Tibial nerve (tissue), 4 donors: Measurements from ENCODE around the gene JARID2. TPM values are rescaled to one million over a fixed set of nuclear protein-coding genes. Genes with fewer than 3 reads are reported as not detected.

Experiments
- DNase-seq, 2 donors: peaks; one replicate each; pipeline ENCODE4 v3.0.0-alpha.2; 2019; ENCODE audit warnings: low spot score in 2 of 2
- H3K27ac ChIP-seq, 4 donors: fragments of 200-600 bp; sonication (generic) in 3 of 4; one replicate each; pipeline ENCODE4 v1.5.1; 2017 to 2019; ENCODE audit warnings: mild to moderate bottlenecking in 1 of 4
- H3K27me3 ChIP-seq, 2 donors: fragments of 200-600 bp; sonication (generic) in 1 of 2; one replicate each; pipeline versions ENCODE4 v1.5.1 to v1.6.0; 2017 to 2019
- H3K36me3 ChIP-seq, 3 donors: fragments of 200-600 bp; sonication (generic); one replicate each; pipeline ENCODE4 v1.5.1; 2018 to 2019
- H3K4me1 ChIP-seq, 4 donors: fragments of 200-600 bp; sonication (generic) in 3 of 4; one replicate each; pipeline ENCODE4 v1.5.1; 2017 to 2019
- H3K4me3 ChIP-seq, 4 donors: fragments of 200-600 bp; sonication (generic) in 3 of 4; one replicate each; pipeline ENCODE4 v1.5.1; 2017 to 2019; ENCODE audit warnings: mild to moderate bottlenecking in 1 of 4, moderate library complexity in 1 of 4
- H3K9me3 ChIP-seq, 4 donors: fragments of 200-600 bp; sonication (generic) in 3 of 4; one replicate each; pipeline ENCODE4 v1.5.1; 2017 to 2019
- CTCF ChIP-seq, 5 experiments: fragments of 200-600 bp in 3 of 5; fragments of 450-650 bp in 2 of 5; sonication (generic) in 3 of 5; IDR thresholded peaks; one replicate each; pipeline ENCODE4 v1.5.1; 2016 to 2019; ENCODE audit warnings: antibody characterized with exemption in 5 of 5, mild to moderate bottlenecking in 3 of 5, moderate library complexity in 2 of 5
- EP300 ChIP-seq, 2 donors: sonication (generic); formaldehyde crosslinking; IDR thresholded peaks; one replicate each; pipeline ENCODE4 v1.6.1; 2017; ENCODE audit warnings: antibody characterized with exemption in 2 of 2, mild to moderate bottlenecking in 1 of 2
- POLR2A ChIP-seq, 2 donors: fragments of 450-650 bp; IDR thresholded peaks; one replicate each; pipeline ENCODE4 v1.6.1; 2017; ENCODE audit warnings: antibody characterized with exemption in 2 of 2, mild to moderate bottlenecking in 2 of 2, moderate library complexity in 2 of 2
- WGBS, 2 donors: methylation state at CpG; one replicate each; pipeline ENCODE4 v1.1.5; 2018; 5-methylcytosine and 5-hydroxymethylcytosine counted together
- total RNA-seq, 4 donors: library from RNA; depleted of rRNA; stranded (reverse); fragments of >200 nt; gene quantifications; one replicate each; pipeline ENCODE4 v1.1.0, GENCODE V29; 2016

JARID2 gene
- total RNA-seq, 4 donors from 2014 or later: 9.0 to 26.1 (median 9.8) TPM

GRCh38 chr6:15317251-15317650, 71.4 kb downstream of the JARID2 start:
- peaks cover 0 to 70% (median 45%) of the 10 kb centered on the region in 4 donors for H3K4me1 ChIP-seq
- no peak overlapping the region for H3K27ac ChIP-seq
- DNase-seq: no peak
- WGBS, 2 donors: 90 to 94% methylated on average over 4 of the region's 4 CpGs
- H3K9me3 ChIP-seq: no peaks in the 10 kb centered on the region
- TF ChIP-seq CTCF (IDR thresholded peaks at IDR 0.05) (no peak), POLR2A (IDR thresholded peaks at IDR 0.05) (no peak), EP300 (IDR thresholded peaks at IDR 0.05) (no peak)
- no peaks in the 10 kb centered on the region for H3K36me3 ChIP-seq
- no peaks in the 10 kb centered on the region for H3K27me3 ChIP-seq
- H3K4me3 ChIP-seq: no peak overlapping the region

- peaks cover 0 to 69% (median 38%) of the 10 kb centered on the region in 4 donors for H3K4me1 ChIP-seq
Measured at GRCh38 chr6:15317934-15318902, 72.3 kb downstream of the JARID2 start.

GRCh38 chr6:15319677-15320076, 73.8 kb downstream of the JARID2 start:
- Histone ChIP-seq H3K9me3 (no peaks in the 10 kb centered on the region), H3K4me3 (no peak overlapping the region), H3K27me3 (no peaks in the 10 kb centered on the region), H3K36me3 (no peaks in the 10 kb centered on the region), H3K27ac (peak overlapping the region in 2 of 4 donors; percentile 33 to 42), H3K4me1 (peaks cover 0 to 63% (median 31%) of the 10 kb centered on the region in 4 donors)
- DNase-seq: no peak
- 92 to 97% methylated on average over 3 of the region's 3 CpGs for WGBS, 2 donors
- TF ChIP-seq POLR2A (IDR thresholded peaks at IDR 0.05): no peak
- TF ChIP-seq EP300 (IDR thresholded peaks at IDR 0.05): no peak
- no peak for TF ChIP-seq CTCF (IDR thresholded peaks at IDR 0.05)

More at GRCh38 chr6:15317934-15318902, 72.3 kb downstream of the JARID2 start:
- WGBS, 2 donors: 57% methylated on average over 9 of the region's 9 CpGs
- no peak for DNase-seq
- H3K4me3 ChIP-seq: no peak overlapping the region
- no peaks in the 10 kb centered on the region for H3K9me3 ChIP-seq
- H3K27ac ChIP-seq: peak overlapping the region in 2 of 4 donors; percentile 42 to 69
- no peaks in the 10 kb centered on the region for H3K27me3 ChIP-seq
- no peak for TF ChIP-seq EP300 (IDR thresholded peaks at IDR 0.05)
- TF ChIP-seq CTCF (IDR thresholded peaks at IDR 0.05): no peak
- no peak for TF ChIP-seq POLR2A (IDR thresholded peaks at IDR 0.05)
- no peaks in the 10 kb centered on the region for H3K36me3 ChIP-seq

- DNase-seq: no peak
- Histone ChIP-seq H3K36me3 (no peaks in the 10 kb centered on the region), H3K27ac (no peak overlapping the region), H3K4me1 (peaks cover 0 to 70% (median 34%) of the 10 kb centered on the region in 4 donors), H3K9me3 (no peaks in the 10 kb centered on the region), H3K27me3 (no peaks in the 10 kb centered on the region), H3K4me3 (no peak overlapping the region)
- TF ChIP-seq POLR2A (IDR thresholded peaks at IDR 0.05): no peak
- no peak for TF ChIP-seq CTCF (IDR thresholded peaks at IDR 0.05)
- no peak for TF ChIP-seq EP300 (IDR thresholded peaks at IDR 0.05)
- 48 to 50% methylated on average over 1 of the region's 1 CpG for WGBS, 2 donors
Measured at GRCh38 chr6:15320693-15321092, 74.8 kb downstream of the JARID2 start.

- TF ChIP-seq EP300 (IDR thresholded peaks at IDR 0.05): no peak
- TF ChIP-seq POLR2A (IDR thresholded peaks at IDR 0.05): no peak
- Histone ChIP-seq H3K4me1 (peaks cover 0 to 77% (median 39%) of the 10 kb centered on the region in 4 donors), H3K27ac (no peak overlapping the region), H3K36me3 (no peaks in the 10 kb centered on the region), H3K4me3 (no peak overlapping the region), H3K9me3 (no peaks in the 10 kb centered on the region), H3K27me3 (no peaks in the 10 kb centered on the region)
- DNase-seq: no peak
- WGBS, 2 donors: 100% methylated on average over 1 of the region's 1 CpG
Measured at GRCh38 chr6:15322184-15322583, 76.3 kb downstream of the JARID2 start.
